Kidney epithelial cell (primary cell): ENCODE measurements around the gene KIF7. TPM values are rescaled to one million over a fixed set of nuclear protein-coding genes. Genes with fewer than 3 reads are reported as not detected.

ENCODE experiments used
- DNase-seq: peaks from one replicate; pipeline ENCODE4 v3.0.0-alpha.2; 2010; ENCODE audit warnings: low read depth
- H3K27me3 ChIP-seq: 2 replicates; pipeline ENCODE4 v1.6.0; 2011; ENCODE audit warnings: low read length; ENCODE audit not compliant: control insufficient read depth, insufficient read depth
- H3K36me3 ChIP-seq: 2 replicates; pipeline ENCODE4 v1.5.1; 2011; ENCODE audit warnings: low read length; ENCODE audit not compliant: control insufficient read depth, insufficient read depth
- H3K4me3 ChIP-seq: 2 replicates; pipeline ENCODE4 v1.5.1; 2011; ENCODE audit warnings: low read depth, mild to moderate bottlenecking, control low read depth, low read length
- CTCF ChIP-seq: IDR thresholded peaks from 2 replicates; pipeline ENCODE4 v1.5.1; 2011; ENCODE audit warnings: mild to moderate bottlenecking, moderate library complexity, low read length, control low read depth, inconsistent platforms; ENCODE audit not compliant: insufficient read depth, poor library complexity, severe bottlenecking
- total RNA-seq: library from RNA; depleted of rRNA; stranded (reverse); fragments of >200 nt; gene quantifications from 2 replicates; pipeline ENCODE4 v1.2.3, GENCODE V29; 2015

The KIF7 gene
- total RNA-seq, 1 donor from 2014 or later: 5.4 TPM

GRCh38 chr15:89656116-89656815 is 999 bp upstream of the KIF7 start:
- no peaks in the 10 kb centered on the region for H3K27me3 ChIP-seq
- no peak for DNase-seq
- H3K36me3 ChIP-seq: no peaks in the 10 kb centered on the region
- TF ChIP-seq CTCF: no peak
- H3K4me3 ChIP-seq: no peak overlapping the region

- H3K4me3 ChIP-seq: peak overlapping the region; percentile 74
- TF ChIP-seq CTCF: no peak
- no peak for DNase-seq
- no peaks in the 10 kb centered on the region for H3K36me3 ChIP-seq
- no peaks in the 10 kb centered on the region for H3K27me3 ChIP-seq
These were observed 936 bp downstream of the KIF7 start for GRCh38 chr15:89654301-89654761.

GRCh38 chr15:89653578-89653977 is 1.7 kb downstream of the KIF7 start:
- no peaks in the 10 kb centered on the region for H3K36me3 ChIP-seq
- no peaks in the 10 kb centered on the region for H3K27me3 ChIP-seq
- no peak overlapping the region for H3K4me3 ChIP-seq
- TF ChIP-seq CTCF: no peak
- DNase-seq: no peak

GRCh38 chr15:89652666-89653065 is 2.6 kb downstream of the KIF7 start:
- DNase-seq: no peak
- no peak overlapping the region for H3K4me3 ChIP-seq
- TF ChIP-seq CTCF: no peak
- H3K27me3 ChIP-seq: no peaks in the 10 kb centered on the region
- no peaks in the 10 kb centered on the region for H3K36me3 ChIP-seq

GRCh38 chr15:89652131-89652530 is 3.1 kb downstream of the KIF7 start:
- Histone ChIP-seq H3K27me3 (no peaks in the 10 kb centered on the region), H3K36me3 (no peaks in the 10 kb centered on the region), H3K4me3 (no peak overlapping the region)
- TF ChIP-seq CTCF: no peak
- no peak for DNase-seq

- DNase-seq: no peak
- Histone ChIP-seq H3K4me3 (no peak overlapping the region), H3K27me3 (no peaks in the 10 kb centered on the region), H3K36me3 (no peaks in the 10 kb centered on the region)
- TF ChIP-seq CTCF: no peak
These were observed 5.6 kb downstream of the KIF7 start for GRCh38 chr15:89649716-89650115.
